Measurements from ENCODE around the gene L3MBTL4. TPM values are rescaled to one million over a fixed set of nuclear protein-coding genes. Genes with fewer than 3 reads are reported as not detected.
"Not testable (repeated sequence)": the region's sequence is repeated elsewhere in the genome, so short reads cannot be mapped to it uniquely, and the experiment has no call there.

Gene L3MBTL4
- total and polyA plus RNA-seq, 9 donors, result 4.2 to 79.1 (median 23.7) TPM

DNA sequence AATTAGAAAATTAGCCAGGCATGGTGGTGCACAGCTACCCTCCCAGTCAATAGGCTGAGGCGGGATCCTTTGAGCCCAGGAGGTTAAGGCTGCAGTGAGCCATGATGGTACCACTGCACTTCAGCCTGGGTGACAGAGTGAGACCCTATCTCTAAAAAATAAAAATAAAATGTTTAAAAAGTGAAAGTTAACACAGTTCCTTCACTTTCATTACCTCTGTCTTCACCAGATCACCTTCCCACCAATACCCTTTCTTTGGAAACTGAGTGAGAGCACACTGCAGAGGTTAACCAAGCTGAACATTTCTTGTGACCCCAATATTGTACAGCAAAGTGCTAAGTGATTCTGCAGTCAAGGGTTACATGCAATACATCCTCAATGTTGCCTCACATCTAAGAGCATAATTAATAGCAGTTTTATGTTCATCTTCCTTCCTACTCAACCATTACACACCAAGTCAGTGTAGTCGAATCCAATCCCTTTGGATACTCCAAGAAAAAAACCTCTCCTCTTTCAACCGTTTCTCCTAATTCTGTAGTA is 1.7 kb downstream of the L3MBTL4 start:
- H3K36me3 ChIP-seq, result no peaks in the 10 kb centered on the region
- DNase-seq, result no peak
- H3K9me3 ChIP-seq, result no peaks in the 10 kb centered on the region
- TF ChIP-seq POLR2A (IDR thresholded peaks at IDR 0.05) (no peak), EP300 (IDR thresholded peaks at IDR 0.05) (no peak), CTCF (IDR thresholded peaks at IDR 0.05) (no peak)
- intact Hi-C loops (cut with DNase I), result no loop called here
- 80 to 81% (median 80%) methylated on average over 3 of the region's 3 CpGs for WGBS, 3 donors
- H3K27me3 ChIP-seq, result no peaks in the 10 kb centered on the region
- H3K27ac ChIP-seq, result peak overlapping the region in 1 of 2 donors; percentile 97
- H3K4me1 ChIP-seq (ENCODE audit: insufficient read depth), result peaks cover 2% of the 10 kb centered on the region
- H3K4me3 ChIP-seq, result no peak overlapping the region

DNA sequence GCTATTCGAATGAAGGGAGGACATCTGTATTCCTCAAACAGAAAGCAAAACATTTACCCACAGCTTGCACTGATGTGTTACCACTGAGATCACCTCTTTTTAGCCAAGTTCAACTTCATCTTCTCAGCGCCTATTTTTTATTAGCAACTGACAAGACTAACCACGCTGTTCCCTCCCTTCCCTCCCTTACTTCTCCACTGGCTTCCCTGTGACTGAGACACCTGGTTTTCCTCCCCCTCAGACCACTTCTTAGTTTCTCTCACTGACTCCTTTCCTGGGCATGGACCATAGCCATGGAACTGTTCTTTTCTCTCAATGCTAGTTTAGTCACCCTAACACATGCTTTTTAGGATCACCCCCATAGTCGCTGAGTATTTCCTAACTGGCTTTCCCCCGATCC is 3.3 kb downstream of the L3MBTL4 start:
- intact Hi-C loops (cut with DNase I), result no loop called here
- no peaks in the 10 kb centered on the region for H3K9me3 ChIP-seq
- TF ChIP-seq POLR2A (IDR thresholded peaks at IDR 0.05), result no peak
- no peak for TF ChIP-seq EP300 (IDR thresholded peaks at IDR 0.05)
- no peak for TF ChIP-seq CTCF (IDR thresholded peaks at IDR 0.05)
- WGBS, 3 donors, result 13 to 28% (median 21%) methylated on average over 5 of the region's 5 CpGs
- peak overlapping the region in 1 of 2 donors; percentile 97 for H3K27ac ChIP-seq
- no peaks in the 10 kb centered on the region for H3K36me3 ChIP-seq
- no peaks in the 10 kb centered on the region for H3K27me3 ChIP-seq
- peaks cover 2% of the 10 kb centered on the region for H3K4me1 ChIP-seq (ENCODE audit: insufficient read depth)
- DNase-seq, result no peak
- no peak overlapping the region for H3K4me3 ChIP-seq

- Histone ChIP-seq H3K27me3 (no peaks in the 10 kb centered on the region), H3K4me1 (ENCODE audit: insufficient read depth) (peaks cover 2% of the 10 kb centered on the region), H3K9me3 (no peaks in the 10 kb centered on the region), H3K27ac (no peak overlapping the region), H3K36me3 (no peaks in the 10 kb centered on the region), H3K4me3 (no peak overlapping the region)
- TF ChIP-seq POLR2A (IDR thresholded peaks at IDR 0.05) (no peak), EP300 (IDR thresholded peaks at IDR 0.05) (no peak), CTCF (IDR thresholded peaks at IDR 0.05) (no peak)
- WGBS, 3 donors, result 92 to 96% (median 94%) methylated on average over 7 of the region's 7 CpGs
- intact Hi-C loops (cut with DNase I), result no loop called here
- no peak for DNase-seq
These were observed 4.8 kb downstream of the L3MBTL4 start for GRCh38 chr18:6409933-6410332.

DNA sequence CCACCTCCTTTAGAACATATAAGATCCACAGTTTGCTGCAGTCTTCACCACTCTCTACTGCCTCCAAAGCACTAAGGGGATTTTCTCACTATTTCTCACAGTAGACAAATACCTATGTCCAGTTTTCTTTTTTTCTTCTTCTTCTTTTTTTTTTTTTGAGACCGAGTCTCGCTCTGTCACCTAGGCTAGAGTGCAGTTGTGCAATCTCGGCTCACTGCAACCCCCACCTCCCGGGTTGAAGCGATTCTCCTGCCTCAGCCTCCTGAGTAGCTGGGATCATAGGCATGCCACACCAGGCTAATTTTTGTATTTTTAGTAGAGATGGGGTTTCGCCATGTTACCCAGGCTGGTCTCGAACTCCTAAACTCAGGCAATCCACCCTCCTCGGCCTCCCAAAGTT is 6.2 kb downstream of the L3MBTL4 start:
- H3K9me3 ChIP-seq; H3K4me3 ChIP-seq; H3K27ac ChIP-seq; DNase-seq; H3K27me3 ChIP-seq; H3K36me3 ChIP-seq; H3K4me1 ChIP-seq (ENCODE audit: insufficient read depth); intact Hi-C loops (cut with DNase I): not testable (repeated sequence)
- WGBS, 3 donors, result 95 to 98% (median 97%) methylated on average over 8 of the region's 8 CpGs

DNA sequence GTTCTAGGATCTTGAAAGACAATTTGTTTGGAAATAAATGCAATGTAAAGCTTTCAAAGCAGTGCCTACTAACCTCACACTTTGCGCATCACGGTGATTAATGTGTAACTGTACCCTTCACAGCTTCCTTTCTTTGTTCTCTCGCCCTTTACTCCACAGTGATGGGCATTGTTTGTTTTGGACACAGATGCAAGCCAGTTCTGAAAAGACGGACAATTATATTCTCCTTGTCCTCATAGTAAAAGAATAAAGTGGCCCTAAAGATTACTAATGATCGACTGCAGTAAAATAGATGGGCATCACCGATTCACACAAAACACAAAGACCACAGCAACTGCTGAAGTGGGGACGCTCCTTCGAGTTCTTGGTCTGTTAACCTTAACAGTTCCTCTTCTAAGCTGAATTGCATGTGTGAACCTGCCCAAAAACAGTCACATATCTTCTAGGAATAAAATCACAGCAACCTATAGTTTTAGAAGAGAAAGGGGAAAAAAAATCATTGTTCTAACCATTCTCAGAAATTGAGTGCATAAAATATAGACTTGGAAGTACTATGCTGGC is 7.7 kb downstream of the L3MBTL4 start:
- no peak overlapping the region for H3K4me3 ChIP-seq
- H3K36me3 ChIP-seq, result no peaks in the 10 kb centered on the region
- no peaks in the 10 kb centered on the region for H3K4me1 ChIP-seq (ENCODE audit: insufficient read depth)
- H3K27me3 ChIP-seq, result no peaks in the 10 kb centered on the region
- no peaks in the 10 kb centered on the region for H3K9me3 ChIP-seq
- no peak for DNase-seq
- no peak for TF ChIP-seq POLR2A (IDR thresholded peaks at IDR 0.05)
- intact Hi-C loops (cut with DNase I), result no loop called here
- 87 to 94% (median 89%) methylated on average over 8 of the region's 8 CpGs for WGBS, 3 donors
- peak overlapping the region in 1 of 2 donors; percentile 6 for H3K27ac ChIP-seq
